Activated CD8-positive, alpha-beta memory T cell treated with anti-CD3 and anti-CD28 coated beads, Interleukin-2, amount 50 U/mL, for 1 hour (primary cell): ENCODE data around the gene THRSP.

ENCODE experiments used
- DNase-seq: peaks from one replicate; pipeline ENCODE4 v3.0.0-alpha.2; 2020; ENCODE audit errors: extremely low read depth

Gene THRSP

DNA sequence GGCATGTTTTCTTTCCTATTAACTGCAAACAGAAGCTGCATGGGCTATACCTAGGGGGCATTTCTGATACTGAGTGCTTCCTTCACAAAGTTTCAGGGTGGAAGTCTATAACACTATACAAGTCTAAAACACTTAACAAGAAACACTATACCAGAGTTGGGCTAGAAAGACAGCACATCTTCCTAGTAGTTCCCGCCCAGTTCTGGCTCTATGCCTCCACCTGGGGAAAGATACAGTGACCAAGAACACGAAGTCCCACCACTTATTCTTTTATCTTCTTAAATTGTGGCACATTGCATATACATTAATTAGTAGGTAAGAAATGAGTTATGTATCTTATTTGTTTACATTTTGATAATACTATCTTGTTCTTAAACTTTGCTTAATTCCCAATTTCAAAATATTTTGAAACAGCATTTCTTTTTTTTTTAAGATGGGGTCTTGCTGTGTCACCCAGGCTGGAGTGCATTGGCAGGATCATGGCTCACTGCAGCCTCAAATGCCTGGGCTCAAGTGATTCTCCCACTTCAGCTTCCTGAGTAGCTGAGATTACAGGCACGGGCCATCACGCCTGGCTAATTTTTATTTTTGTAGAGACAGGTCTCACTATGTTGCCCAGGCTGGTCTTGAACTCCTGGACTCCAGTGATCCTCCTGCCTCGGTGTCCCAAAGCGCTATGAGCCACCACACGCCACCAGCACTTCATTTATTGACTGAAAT is 34.2 kb downstream of the THRSP start:
- no peak for DNase-seq

DNA sequence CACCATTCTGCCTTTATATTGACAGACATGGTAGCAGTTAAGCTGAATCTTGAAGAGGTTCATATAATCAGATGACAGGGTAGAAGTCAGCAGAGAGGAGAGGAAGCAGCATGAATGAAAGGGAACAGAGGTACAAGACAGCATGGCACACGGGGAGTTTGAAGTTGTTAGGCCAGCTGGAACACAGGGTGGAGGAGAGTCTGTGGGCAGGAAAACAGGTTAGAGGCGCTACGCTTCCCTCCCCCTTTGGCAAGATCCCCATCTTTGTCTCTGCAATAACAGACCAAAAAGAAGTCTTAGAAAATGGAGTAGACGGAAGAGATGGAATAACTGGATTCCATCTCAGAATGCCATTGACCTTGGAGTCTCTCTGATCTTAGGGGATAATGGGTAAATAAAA is 36.0 kb downstream of the THRSP start:
- no peak for DNase-seq

DNA sequence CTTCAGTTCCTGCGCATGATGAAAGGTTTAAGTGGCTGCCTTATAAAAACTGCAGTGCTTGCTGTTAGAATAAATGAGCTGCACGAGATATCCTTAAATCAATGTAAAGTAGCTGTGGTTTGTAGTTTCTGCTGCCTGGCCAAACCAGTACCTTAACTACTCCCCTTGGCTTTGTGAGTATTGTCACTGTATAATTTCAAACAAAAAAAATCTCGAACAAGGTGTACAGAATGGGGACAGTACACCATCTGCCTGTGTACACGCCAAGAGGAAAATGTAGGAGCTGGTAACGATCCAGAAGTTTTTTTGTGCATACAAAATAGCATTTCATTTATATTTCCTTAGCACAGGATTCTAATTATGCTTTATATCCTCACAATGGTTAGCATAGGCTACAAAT is 36.6 kb downstream of the THRSP start:
- no peak for DNase-seq

DNA sequence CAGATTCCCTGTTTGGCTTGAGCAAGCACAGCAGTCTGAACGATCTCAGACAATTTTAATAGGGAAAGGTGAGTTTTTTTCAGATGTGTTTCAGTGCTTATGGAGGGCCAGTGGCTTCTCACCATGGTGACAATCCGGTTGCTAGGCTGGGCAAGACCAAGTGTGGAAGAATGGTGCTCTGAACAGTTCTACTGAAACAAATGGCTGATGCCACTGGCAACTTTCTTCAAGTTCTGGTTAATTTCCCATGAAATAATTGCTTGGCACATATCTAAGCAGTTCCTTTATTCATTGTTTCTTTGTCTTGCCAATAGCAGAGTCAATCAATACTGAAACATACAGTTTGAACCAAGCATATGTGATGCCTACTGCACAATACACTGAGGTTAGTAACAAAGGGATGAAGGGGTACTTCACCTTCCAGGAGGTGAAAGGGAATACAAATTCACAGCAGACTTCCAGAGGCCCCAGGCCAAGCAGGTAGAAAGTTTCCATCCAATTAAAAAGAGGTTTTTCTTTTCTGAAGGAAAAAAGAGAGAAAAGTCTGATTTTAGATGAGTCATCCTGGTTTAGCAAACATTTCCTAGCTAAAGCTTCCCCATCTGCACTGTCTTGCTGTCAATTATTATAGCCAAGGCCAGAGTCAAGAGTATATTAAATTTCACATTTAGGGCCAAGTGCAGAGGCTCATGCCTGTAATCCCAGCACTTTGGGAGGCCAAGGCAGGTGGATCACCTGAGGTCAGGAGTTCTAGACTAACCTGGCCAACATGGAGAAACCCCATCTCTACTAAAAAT is 37.2 kb downstream of the THRSP start:
- no peak for DNase-seq

DNA sequence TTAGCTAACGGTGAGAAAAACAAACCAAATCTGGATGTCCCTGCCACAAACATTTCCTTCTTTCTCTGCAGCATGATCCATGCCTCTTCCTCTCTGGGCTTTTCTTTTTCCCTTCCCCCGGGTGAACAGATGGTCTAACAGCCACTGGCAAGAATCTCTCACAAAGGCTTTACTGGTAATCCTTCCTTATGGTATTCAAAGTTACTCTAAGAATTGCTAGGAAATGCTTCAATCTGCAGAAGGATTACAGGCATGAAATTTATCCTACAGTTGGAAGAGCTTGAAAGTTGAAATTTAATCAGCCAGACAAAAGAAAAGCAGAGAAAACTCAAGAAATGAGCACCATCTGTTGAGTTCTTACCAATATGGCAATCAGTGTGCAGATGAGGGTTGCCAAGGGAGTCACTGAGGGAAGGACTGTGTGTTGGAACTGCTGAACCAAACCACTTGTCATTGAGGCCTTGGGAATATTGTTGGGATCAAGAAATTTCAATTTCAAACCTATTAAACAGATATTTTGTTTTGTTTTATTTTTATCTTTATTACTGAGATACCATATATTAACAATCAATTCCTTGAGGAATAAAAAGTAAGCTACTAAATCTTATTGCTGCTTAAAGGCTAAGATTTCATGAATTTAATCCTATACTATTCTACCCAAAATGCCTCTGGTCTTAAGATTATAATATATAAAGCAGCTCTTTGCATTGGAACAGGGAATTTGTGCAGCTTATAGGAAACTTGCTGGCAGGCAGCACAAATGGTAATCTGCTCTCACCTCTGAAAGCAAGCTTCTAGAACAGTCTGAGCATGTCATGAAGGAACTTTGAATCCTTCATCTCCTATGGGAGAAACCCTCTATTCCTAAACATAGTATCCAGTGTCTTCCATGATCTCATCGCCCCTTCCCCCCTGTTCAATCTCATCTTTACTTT is 45.7 kb downstream of the THRSP start:
- DNase-seq = no peak

DNA sequence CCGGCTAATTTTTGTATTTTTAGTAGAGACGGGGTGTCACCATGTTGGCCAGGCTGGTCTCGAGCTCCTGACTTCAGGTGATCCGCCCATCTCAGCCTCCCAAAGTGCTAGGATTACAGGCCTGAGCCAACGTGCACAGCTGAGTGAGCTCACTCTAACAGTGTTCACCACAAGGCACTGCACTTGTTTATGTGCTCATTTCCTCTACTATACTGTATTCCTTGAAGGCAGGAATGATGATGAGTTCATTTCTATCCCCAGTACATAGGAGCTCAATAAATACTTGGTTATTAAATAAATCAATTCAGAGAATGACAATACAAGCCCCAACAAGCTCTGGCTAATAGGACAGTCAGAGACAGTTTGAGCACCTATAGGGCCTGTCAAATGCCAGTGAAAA is 46.7 kb downstream of the THRSP start:
- no peak for DNase-seq

DNA sequence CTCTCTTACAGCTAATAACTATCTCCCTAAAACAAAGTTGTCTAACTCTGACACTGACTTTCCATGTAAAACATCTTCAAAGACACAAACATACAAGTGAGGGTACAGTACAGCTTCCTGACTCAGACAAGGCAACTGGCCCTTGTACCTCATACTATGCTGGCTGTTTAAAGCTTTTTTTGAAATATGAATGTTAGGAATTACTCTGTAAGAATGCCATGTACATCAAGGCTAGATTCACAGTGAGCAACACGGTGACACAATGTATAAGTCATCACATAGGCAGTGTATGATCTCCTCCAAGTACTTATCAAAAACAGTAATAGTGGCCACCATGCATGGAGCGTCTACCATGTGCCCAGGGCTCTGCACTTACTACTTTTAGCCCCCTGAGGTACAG is 47.2 kb downstream of the THRSP start:
- DNase-seq = no peak

DNA sequence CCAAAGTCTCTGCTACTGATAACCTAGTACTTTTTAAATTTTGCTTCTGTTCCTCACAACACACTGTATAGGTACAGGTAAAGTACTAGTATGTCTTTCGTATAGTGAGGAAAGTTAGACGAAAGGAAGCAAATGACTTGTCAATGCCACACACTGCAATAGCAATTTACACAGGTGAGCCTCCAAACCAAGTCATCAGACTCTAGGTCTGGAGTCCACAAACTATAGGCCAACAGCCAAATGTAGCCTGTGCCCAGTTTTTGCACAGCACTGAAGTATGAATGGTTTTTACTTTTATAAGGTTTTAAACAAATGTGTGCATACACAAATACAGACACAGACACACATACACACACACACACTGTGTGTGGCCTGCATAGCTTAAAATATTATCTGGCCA is 47.6 kb downstream of the THRSP start:
- no peak for DNase-seq

DNA sequence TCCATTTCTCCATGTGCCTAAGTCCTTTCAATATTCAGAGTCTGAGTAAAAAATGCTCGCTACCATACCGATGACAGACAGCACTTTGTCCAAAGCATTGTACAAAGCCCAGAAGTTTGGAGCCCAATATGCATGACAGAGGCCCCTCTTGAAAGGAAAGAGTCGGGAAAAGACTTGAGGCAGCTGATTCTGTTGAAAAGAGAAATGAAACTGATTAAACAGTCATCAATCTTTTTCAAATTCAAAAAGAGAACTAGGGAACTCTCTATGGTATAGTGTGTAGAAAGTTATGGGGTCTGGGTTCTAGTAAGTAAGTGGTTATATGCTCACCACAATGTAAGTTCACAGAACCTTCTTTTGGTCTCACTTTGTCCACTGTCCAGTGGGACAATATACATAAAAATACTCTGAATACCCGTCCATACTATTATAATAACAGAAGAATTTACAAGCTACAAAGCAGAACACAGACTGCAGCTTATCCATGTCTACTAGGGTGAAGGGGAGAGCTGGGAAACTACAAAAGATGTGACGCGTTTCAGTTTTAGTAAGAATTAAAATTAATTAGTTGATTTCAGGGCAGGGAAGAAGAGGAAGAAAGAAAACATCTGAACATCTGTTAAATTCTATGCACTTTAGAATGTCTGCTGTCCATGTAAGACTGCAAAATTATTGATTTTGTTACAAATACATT is 49.1 kb downstream of the THRSP start:
- DNase-seq = no peak
